Bronchial epithelial cell (primary cell): Measurements from ENCODE around the gene ENO3. TPM values are rescaled to one million over a fixed set of nuclear protein-coding genes. Genes with fewer than 3 reads are reported as not detected.

Experiments used
- DNase-seq: peaks from one replicate; pipeline ENCODE4 v3.0.0-alpha.2; 2010; ENCODE audit warnings: low read depth
- FAIRE-seq: peaks from 2 replicates; lab custom pipeline; 2011; peaks lifted over from hg19 to GRCh38; lab: Jason Lieb, UNC
- H3K27me3 ChIP-seq: 2 replicates; pipeline ENCODE4 v1.5.1; 2011; ENCODE audit warnings: low read length; ENCODE audit not compliant: control insufficient read depth, insufficient read depth
- H3K36me3 ChIP-seq: 2 replicates; pipeline ENCODE4 v1.5.1; 2011; ENCODE audit warnings: low read length; ENCODE audit not compliant: control insufficient read depth, insufficient read depth
- H3K4me3 ChIP-seq: 2 replicates; pipeline ENCODE4 v1.5.1; 2011; ENCODE audit warnings: mild to moderate bottlenecking, low read depth, low read length, control low read depth
- CTCF ChIP-seq: IDR thresholded peaks from 2 replicates; pipeline ENCODE4 v1.5.1; 2011; ENCODE audit warnings: mild to moderate bottlenecking, moderate library complexity, low read length, control low read depth, inconsistent platforms; ENCODE audit not compliant: insufficient read depth, severe bottlenecking
- total RNA-seq: library from RNA; depleted of rRNA; stranded (reverse); fragments of >200 nt; gene quantifications from 2 replicates; pipeline ENCODE4 v1.2.1, GENCODE V29; 2014

ENO3 gene
- total RNA-seq, 1 donor from 2014 or later = 1.8 TPM

DNA sequence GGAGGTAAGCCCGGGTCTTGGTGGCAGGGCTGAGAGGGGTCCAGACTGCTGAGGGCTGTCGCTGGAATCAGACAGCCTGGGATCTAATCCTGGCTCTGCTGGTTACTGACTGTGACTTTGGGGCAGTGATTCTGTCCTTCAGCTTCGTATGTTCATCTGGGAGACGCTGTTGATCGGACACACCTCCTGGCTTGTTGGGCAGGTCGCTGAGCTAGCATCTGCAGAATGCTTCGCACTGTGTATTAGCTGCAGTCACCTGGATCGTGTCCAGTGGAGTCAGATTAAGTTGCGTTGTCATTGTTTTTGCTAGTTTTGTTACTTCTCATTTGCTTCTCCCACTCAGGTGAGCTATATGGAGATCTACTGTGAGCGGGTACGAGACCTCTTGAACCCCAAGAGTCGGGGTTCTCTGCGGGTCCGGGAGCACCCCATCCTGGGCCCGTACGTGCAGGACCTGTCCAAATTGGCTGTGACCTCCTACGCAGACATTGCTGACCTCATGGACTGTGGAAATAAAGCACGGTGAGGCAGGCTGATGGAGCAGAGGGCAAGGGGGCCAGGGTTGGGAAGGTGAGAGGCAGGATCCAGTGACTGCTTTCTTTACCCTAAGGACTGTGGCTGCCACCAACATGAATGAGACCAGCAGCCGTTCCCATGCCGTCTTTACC, 51.3 kb downstream of the ENO3 start:
- Histone ChIP-seq H3K4me3 (no peak overlapping the region), H3K27me3 (no peaks in the 10 kb centered on the region), H3K36me3 (peaks cover 51% of the 10 kb centered on the region)
- DNase-seq (no peak), FAIRE-seq (peak; percentile 77)
- no peak for TF ChIP-seq CTCF

GRCh38 chr17:5003214-5003867, 52.4 kb downstream of the ENO3 start:
- no peak for TF ChIP-seq CTCF
- FAIRE-seq (no peak), DNase-seq (no peak)
- no peak overlapping the region for H3K4me3 ChIP-seq
- H3K36me3 ChIP-seq = peaks cover 60% of the 10 kb centered on the region
- no peaks in the 10 kb centered on the region for H3K27me3 ChIP-seq

Other genes starting within 250 kb of the ENO3 start
- 11.8 and 13.7 TPM in 2 replicates for gene PELP1, start 247.0 kb upstream of the ENO3 start, total RNA-seq
- gene ARRB2, start 240.5 kb upstream of the ENO3 start, total RNA-seq = 2.9 and 6.5 TPM in 2 replicates
- gene MED11, start 219.7 kb upstream of the ENO3 start, total RNA-seq = 10.5 and 16.5 TPM in 2 replicates
- under 0.01 and 0.38 TPM in 2 replicates for gene ZMYND15, start 211.3 kb upstream of the ENO3 start, total RNA-seq
- 9.2 and 12.7 TPM in 2 replicates for gene CXCL16, start 211.2 kb upstream of the ENO3 start, total RNA-seq
- gene TM4SF5, start 179.2 kb upstream of the ENO3 start, total RNA-seq = not detected in 2 replicates
- gene VMO1, start 164.8 kb upstream of the ENO3 start, total RNA-seq = 0.77 TPM in 1 of 2 replicates, not detected in the other
- gene GLTPD2, start 162.2 kb upstream of the ENO3 start, total RNA-seq = not detected in 2 replicates
- 144 and 157 TPM in 2 replicates for gene PSMB6, start 155.0 kb upstream of the ENO3 start, total RNA-seq
- 20.0 and 41.6 TPM in 2 replicates for gene PLD2, start 144.0 kb upstream of the ENO3 start, total RNA-seq
- gene MINK1, start 117.8 kb upstream of the ENO3 start, total RNA-seq = 58.4 and 91.7 TPM in 2 replicates
- 5.5 and 8.3 TPM in 2 replicates for gene C17orf107, start 51.6 kb upstream of the ENO3 start, total RNA-seq
- gene CHRNE, start 48.0 kb upstream of the ENO3 start, total RNA-seq = 0.13 and 0.79 TPM in 2 replicates
- not detected in 2 replicates for gene GP1BA, start 18.8 kb upstream of the ENO3 start, total RNA-seq
- gene SLC25A11, start 11.1 kb upstream of the ENO3 start, total RNA-seq = 51.6 and 71.8 TPM in 2 replicates
- 15.8 and 26.0 TPM in 2 replicates for gene RNF167, start 10.9 kb upstream of the ENO3 start, total RNA-seq
- 440 and 907 TPM in 2 replicates for gene PFN1, start 2.6 kb upstream of the ENO3 start, total RNA-seq
- 40.5 and 64.0 TPM in 2 replicates for gene SPAG7, start 16.7 kb downstream of the ENO3 start, total RNA-seq
- 4.7 and 5.9 TPM in 2 replicates for gene CAMTA2, start 36.6 kb downstream of the ENO3 start, total RNA-seq
- 0.13 and 0.53 TPM in 2 replicates for gene INCA1, start 46.4 kb downstream of the ENO3 start, total RNA-seq
- gene KIF1C, start 46.8 kb downstream of the ENO3 start, total RNA-seq = 89.0 and 232 TPM in 2 replicates
- gene SLC52A1, start 84.3 kb downstream of the ENO3 start, total RNA-seq = 0.26 and 0.53 TPM in 2 replicates
- 0.53 and 0.64 TPM in 2 replicates for gene ZFP3, start 127.3 kb downstream of the ENO3 start, total RNA-seq
- 8.2 and 10.0 TPM in 2 replicates for gene ZNF232, start 160.8 kb downstream of the ENO3 start, total RNA-seq
- gene USP6, start 164.9 kb downstream of the ENO3 start, total RNA-seq = not detected in 2 replicates
- gene ZNF594, start 240.7 kb downstream of the ENO3 start, total RNA-seq = 2.9 and 3.2 TPM in 2 replicates